ENCODE measurements around the gene ITIH4. TPM values are rescaled to one million over a fixed set of nuclear protein-coding genes. Genes with fewer than 3 reads are reported as not detected.

Gene ITIH4
- total and polyA plus RNA-seq, 5 donors = 3.4 to 5.7 (median 5.0) TPM

DNA sequence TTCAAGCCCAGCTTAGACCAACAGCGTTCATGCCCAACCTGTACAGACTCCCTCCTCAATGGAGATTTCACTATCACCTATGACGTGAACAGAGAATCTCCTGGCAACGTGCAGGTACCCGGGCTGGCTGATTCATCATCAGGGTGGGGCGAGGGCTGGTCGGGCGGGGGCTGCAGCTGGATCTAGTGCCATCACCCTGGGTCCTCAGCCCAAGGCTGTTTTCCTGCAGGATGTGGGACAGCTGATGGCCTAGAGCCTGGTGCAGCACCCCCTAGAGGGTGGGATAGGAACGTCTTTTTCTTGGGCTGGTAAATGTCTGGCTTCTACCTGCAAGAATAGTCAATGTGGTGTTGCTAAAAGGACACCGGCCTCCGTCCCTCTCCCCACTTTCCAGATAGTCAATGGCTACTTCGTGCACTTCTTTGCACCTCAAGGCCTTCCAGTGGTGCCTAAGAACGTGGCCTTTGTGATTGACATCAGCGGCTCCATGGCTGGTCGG is 31.4 kb downstream of the ITIH4 start:
- WGBS = 57% methylated on average over 14 of the region's 14 CpGs
- DNase-seq (no peak), ATAC-seq (no peak)
- no peak overlapping the region for H3K4me3 ChIP-seq (ENCODE audit: low read length)
- no peaks in the 10 kb centered on the region for H3K9me3 ChIP-seq (ENCODE audit: control insufficient read depth, low read length)
- H3K4me1 ChIP-seq (ENCODE audit: control insufficient read depth, insufficient read depth, low read length) = no peaks in the 10 kb centered on the region
- intact Hi-C loops (cut with DNase I) = no loop called here
- no peak overlapping the region for H3K27ac ChIP-seq (ENCODE audit: low read length)
- H3K27me3 ChIP-seq (ENCODE audit: control insufficient read depth, insufficient read depth) = no peaks in the 10 kb centered on the region

DNA sequence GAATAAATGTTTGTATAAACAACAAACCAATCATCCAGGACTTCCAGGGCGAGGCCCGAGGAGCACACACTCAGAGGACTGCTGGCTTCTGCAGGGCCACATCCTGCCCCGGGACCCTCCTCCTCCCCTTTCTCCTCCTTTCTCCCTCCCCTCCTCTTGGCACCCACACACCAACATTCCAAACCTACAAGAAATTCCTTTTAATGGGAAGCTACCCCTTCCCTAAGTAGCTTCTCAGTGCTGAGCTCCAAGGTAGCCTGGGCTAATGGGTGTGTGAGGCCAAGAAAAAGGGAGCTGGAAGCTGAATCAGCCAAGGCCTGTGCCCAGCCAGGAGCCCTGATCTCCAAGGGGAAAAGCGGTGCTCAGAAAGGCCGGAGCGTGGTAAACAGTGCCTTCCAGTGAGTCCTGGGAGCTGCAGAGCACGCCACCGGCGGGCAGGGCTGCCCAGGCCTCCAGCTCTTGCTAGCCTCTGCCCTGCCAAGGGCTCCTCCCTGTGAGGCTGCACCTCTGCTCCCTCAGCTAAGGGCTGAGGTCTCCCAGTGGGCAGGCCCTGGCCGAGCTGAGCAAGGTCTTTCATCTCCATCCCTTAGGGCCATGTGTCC is 32.0 kb downstream of the ITIH4 start:
- Histone ChIP-seq H3K4me1 (ENCODE audit: control insufficient read depth, insufficient read depth, low read length) (no peaks in the 10 kb centered on the region), H3K9me3 (ENCODE audit: control insufficient read depth, low read length) (no peaks in the 10 kb centered on the region), H3K27ac (ENCODE audit: low read length) (no peak overlapping the region), H3K4me3 (ENCODE audit: low read length) (no peak overlapping the region), H3K27me3 (ENCODE audit: control insufficient read depth, insufficient read depth) (no peaks in the 10 kb centered on the region)
- DNase-seq = no peak
- ATAC-seq = no peak
- WGBS = 84% methylated on average over 10 of the region's 10 CpGs
- intact Hi-C loops (cut with DNase I) = no loop called here

DNA sequence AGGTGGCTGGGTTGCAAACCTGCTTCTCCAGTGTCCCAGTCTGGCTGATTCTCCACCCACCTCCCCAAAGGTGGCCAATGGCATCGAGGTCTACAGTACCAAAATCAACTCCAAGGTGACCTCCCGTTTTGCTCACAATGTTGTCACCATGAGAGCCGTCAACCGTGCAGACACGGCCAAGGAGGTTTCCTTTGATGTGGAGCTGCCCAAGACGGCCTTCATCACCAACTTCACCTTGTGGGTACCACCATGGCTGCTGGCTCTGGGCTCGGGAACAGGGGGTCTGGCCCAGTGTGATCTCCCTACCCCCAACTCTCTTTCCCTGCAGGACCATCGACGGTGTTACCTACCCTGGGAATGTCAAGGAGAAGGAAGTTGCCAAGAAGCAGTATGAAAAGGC is 34.1 kb downstream of the ITIH4 start:
- Histone ChIP-seq H3K4me1 (ENCODE audit: control insufficient read depth, insufficient read depth, low read length) (no peaks in the 10 kb centered on the region), H3K9me3 (ENCODE audit: control insufficient read depth, low read length) (no peaks in the 10 kb centered on the region), H3K27me3 (ENCODE audit: control insufficient read depth, insufficient read depth) (no peaks in the 10 kb centered on the region), H3K4me3 (ENCODE audit: low read length) (no peak overlapping the region), H3K27ac (ENCODE audit: low read length) (no peak overlapping the region)
- WGBS = 93% methylated on average over 9 of the region's 9 CpGs
- no peak for DNase-seq
- no peak for ATAC-seq
- intact Hi-C loops (cut with DNase I) = no loop called here

DNA sequence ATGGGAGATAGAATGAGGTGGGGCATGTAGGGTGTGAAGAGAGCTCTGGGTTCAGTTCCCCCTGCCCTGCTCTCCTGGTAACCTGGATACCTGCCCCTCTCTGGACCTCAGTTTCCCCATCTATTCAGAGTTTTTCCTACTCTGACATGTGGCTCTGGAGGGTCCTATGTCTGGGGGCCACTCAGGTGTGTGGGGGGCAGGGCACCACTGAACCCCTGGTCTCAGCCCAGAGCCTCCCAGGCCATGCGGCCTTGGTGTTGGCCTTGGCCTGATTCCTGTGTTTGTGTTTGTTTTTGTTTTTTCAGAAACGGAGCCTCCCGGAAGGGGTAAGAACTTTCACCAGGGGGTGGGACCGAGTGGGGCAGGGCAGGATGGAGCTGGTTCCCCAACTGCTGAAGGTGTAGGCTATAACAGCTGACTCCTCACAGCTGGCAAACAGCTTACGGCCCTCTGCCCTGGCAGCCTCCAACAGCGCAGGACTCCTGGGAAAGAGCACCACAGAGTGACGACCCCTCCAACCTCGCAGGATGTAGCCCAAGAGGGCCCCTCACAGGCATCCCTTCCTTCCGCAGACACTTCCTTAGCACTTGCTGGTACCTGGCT is 35.1 kb downstream of the ITIH4 start:
- no peaks in the 10 kb centered on the region for H3K27me3 ChIP-seq (ENCODE audit: control insufficient read depth, insufficient read depth)
- ATAC-seq (no peak), DNase-seq (no peak)
- intact Hi-C loops (cut with DNase I) = no loop called here
- WGBS = 65% methylated on average over 9 of the region's 9 CpGs
- no peak overlapping the region for H3K4me3 ChIP-seq (ENCODE audit: low read length)
- H3K27ac ChIP-seq (ENCODE audit: low read length) = no peak overlapping the region
- H3K9me3 ChIP-seq (ENCODE audit: control insufficient read depth, low read length) = no peaks in the 10 kb centered on the region
- H3K4me1 ChIP-seq (ENCODE audit: control insufficient read depth, insufficient read depth, low read length) = no peaks in the 10 kb centered on the region

DNA sequence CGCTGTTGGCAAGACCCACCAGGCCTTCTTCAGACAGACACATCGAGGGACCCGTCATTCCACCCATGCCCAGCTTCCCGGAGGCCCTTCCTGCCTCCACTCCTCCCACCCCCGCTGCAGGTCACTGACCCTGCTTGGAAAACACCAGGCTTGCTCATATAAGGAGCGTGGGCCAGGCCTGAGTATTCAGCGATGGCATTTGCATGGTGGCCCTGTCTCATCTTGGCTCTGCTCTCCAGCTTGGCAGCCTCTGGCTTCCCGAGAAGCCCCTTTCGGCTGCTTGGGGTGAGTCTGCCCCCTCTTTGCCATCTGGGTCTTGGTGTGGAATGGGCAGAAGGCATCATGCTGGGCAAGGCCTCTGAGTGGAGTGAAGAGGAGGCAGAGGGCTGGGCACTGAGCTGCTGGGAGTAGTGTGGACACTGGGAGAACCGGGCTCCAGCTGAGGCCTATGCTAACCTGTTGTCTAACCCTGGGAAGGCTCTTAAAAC is 35.8 kb downstream of the ITIH4 start, which contains the start of gene ITIH3:
Gene ITIH3 (plus strand): TSS at position 185 of the 488 bp plus-strand sequence. CDS start 8 bp downstream, at position 193.
- no peaks in the 10 kb centered on the region for H3K27me3 ChIP-seq (ENCODE audit: control insufficient read depth, insufficient read depth)
- DNase-seq (no peak), ATAC-seq (no peak)
- intact Hi-C loops (cut with DNase I) = no loop called here
- no peak within 1 kb of the TSS for H3K4me3 ChIP-seq (ENCODE audit: low read length)
- 64% methylated on average over 10 of the region's 10 CpGs for WGBS
- no peak within 1 kb of the TSS for H3K27ac ChIP-seq (ENCODE audit: low read length)
- no peaks in the 10 kb centered on the region for H3K9me3 ChIP-seq (ENCODE audit: control insufficient read depth, low read length)
- no peaks in the 10 kb centered on the region for H3K4me1 ChIP-seq (ENCODE audit: control insufficient read depth, insufficient read depth, low read length)

DNA sequence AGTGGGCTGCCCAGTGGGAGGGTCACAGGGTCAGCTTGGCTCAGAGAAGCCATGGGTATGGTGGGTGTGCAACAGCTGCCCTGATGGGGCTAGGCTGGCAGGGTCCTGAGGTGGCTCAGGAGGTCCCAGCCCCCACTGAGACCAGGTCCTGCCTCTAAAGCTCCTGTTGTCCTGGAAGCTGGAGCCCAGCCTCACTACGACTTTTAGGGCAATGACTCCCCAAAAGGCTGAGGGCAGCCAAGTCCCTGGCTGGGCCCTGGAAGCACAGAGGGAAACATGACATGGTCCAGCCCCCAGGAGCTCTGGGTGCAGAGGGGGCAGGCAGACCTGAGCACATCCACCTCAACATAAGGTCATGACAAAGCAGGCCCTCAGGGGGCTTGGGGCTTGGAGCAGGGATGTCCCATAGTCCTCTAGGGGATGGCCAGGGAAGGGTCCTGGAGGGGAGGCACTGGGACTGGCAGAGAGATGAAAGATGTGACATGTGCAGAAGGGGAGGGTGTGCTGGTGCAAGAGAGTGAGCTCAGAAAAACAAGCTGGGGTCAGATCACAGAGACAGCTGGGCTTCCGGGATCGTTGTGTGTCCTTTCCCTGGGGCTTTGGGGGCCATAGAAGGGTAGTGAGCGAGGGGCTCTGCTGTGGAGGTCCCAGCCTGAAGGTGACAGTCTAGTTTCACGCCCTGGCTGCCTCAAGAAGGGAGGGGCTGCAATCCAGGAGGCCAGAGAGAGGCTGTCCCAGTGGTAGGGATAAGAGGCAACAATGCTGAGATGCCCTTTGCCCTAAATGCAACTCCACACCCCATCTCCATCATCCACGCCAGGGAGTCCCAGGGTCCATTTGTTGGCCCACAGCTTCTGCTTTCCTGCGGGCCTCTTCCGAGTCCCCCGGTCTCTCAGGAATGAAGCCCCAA is 36.5 kb downstream of the ITIH4 start:
- 76% methylated on average over 9 of the region's 9 CpGs for WGBS
- Histone ChIP-seq H3K4me3 (ENCODE audit: low read length) (no peak overlapping the region), H3K9me3 (ENCODE audit: control insufficient read depth, low read length) (no peaks in the 10 kb centered on the region), H3K27me3 (ENCODE audit: control insufficient read depth, insufficient read depth) (no peaks in the 10 kb centered on the region), H3K4me1 (ENCODE audit: control insufficient read depth, insufficient read depth, low read length) (no peaks in the 10 kb centered on the region), H3K27ac (ENCODE audit: low read length) (no peak overlapping the region)
- DNase-seq = no peak
- ATAC-seq = no peak
- intact Hi-C loops (cut with DNase I) = no loop called here

DNA sequence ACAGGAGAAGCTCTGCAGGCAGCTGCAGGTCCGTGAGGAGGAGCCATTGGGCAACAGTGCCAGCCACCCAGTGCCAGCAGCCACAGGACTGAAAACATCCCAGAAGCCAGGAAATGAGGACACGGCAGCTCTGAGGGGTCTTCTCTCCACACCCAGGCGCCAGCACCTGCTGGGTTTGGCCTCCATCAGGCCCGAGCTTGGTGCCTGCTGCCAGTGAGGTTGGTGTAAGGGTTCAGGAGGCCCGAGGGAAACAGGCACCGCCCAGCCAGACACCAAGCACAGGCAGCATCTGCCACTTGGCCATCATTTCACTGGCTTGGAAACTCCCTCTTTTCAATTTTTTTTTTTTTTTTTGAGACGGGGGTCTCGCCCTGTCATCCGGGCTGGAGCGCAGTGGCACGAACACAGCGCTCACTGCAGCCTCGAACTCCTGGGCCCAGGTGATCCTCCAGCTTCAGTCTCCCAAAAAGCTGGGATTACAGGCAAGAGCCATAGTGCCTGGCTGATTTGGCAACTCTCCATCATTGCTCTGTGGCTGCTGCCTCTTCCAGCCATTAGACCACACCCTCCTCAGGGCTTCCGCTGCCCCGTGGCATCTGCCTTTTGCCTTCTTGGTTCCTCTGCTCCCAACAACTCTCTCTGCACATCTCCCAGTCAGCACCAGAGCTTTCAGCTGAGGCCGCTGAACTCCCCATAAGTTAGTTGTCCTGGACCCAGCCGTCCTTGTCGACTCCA is 37.3 kb downstream of the ITIH4 start:
- DNase-seq (no peak), ATAC-seq (no peak)
- H3K4me3 ChIP-seq (ENCODE audit: low read length) = no peak overlapping the region
- intact Hi-C loops (cut with DNase I) = no loop called here
- H3K27me3 ChIP-seq (ENCODE audit: control insufficient read depth, insufficient read depth) = no peaks in the 10 kb centered on the region
- WGBS = 78% methylated on average over 18 of the region's 18 CpGs
- no peak overlapping the region for H3K27ac ChIP-seq (ENCODE audit: low read length)
- no peaks in the 10 kb centered on the region for H3K4me1 ChIP-seq (ENCODE audit: control insufficient read depth, insufficient read depth, low read length)
- no peaks in the 10 kb centered on the region for H3K9me3 ChIP-seq (ENCODE audit: control insufficient read depth, low read length)

DNA sequence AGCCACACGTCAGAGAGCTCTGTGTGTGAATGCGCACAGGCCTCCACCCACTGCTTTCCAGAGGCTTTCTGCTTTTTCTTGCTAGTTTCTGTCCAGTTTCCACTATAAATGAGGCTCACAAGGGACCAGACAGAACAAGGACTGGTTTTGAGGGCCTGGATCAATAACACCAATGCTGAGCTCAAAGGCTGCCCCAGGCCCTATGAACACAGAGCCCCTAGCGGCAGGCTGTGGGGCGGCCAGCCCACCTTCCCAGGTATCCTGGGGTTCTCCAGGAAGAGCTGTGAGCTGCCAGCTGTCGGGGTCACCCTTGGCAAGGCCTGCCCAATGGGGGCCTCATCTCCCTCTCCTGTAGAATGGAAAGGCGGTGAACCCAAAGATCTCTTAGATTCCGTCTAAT is 38.1 kb downstream of the ITIH4 start:
- Histone ChIP-seq H3K9me3 (ENCODE audit: control insufficient read depth, low read length) (no peaks in the 10 kb centered on the region), H3K27me3 (ENCODE audit: control insufficient read depth, insufficient read depth) (no peaks in the 10 kb centered on the region), H3K27ac (ENCODE audit: low read length) (no peak overlapping the region), H3K4me3 (ENCODE audit: low read length) (no peak overlapping the region), H3K4me1 (ENCODE audit: control insufficient read depth, insufficient read depth, low read length) (no peaks in the 10 kb centered on the region)
- intact Hi-C loops (cut with DNase I) = no loop called here
- WGBS = 82% methylated on average over 7 of the region's 7 CpGs
- DNase-seq (no peak), ATAC-seq (no peak)

DNA sequence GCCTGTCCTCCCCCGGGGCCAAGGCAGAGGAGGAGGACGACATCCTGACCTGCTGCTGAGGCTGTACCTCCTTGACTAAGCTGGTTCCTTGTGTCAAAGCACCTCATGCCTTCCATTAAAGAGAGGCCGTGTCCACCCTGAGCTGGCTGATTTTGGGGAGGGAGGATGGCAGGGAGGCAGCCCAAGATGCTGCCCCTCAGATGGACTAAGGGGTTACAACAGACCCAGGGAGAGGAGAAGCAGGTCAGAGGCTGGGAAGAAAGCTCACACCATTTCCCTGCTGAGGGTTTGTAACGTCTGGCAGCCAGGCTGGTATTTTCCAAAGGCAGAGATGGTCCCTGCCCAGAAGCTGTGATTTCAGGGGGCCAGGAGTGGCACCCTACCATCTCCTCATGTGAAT is 38.5 kb downstream of the ITIH4 start:
- ATAC-seq (no peak), DNase-seq (no peak)
- no peaks in the 10 kb centered on the region for H3K4me1 ChIP-seq (ENCODE audit: control insufficient read depth, insufficient read depth, low read length)
- intact Hi-C loops (cut with DNase I) = no loop called here
- no peaks in the 10 kb centered on the region for H3K9me3 ChIP-seq (ENCODE audit: control insufficient read depth, low read length)
- H3K27me3 ChIP-seq (ENCODE audit: control insufficient read depth, insufficient read depth) = no peaks in the 10 kb centered on the region
- WGBS = 66% methylated on average over 4 of the region's 4 CpGs
- no peak overlapping the region for H3K27ac ChIP-seq (ENCODE audit: low read length)
- no peak overlapping the region for H3K4me3 ChIP-seq (ENCODE audit: low read length)

DNA sequence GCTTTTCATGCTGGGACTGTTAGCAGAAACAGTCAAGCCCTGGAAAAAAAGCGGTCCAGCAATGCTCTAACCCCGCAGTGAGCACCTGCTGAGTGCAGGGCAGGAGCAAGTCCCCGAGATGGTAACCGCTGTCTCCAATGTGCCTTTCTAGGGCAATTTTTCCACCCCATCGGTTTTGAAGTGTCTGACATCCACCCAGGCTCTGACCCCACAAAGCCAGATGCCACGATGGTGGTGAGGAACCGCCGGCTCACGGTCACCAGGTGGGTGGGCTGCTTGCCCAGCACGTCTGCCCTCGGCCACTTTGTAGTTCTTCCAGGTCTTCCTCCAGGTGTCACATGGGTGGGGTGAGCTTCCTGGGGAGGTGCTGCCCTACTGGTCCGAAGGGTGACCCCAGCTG is 39.1 kb downstream of the ITIH4 start:
- no peaks in the 10 kb centered on the region for H3K4me1 ChIP-seq (ENCODE audit: control insufficient read depth, insufficient read depth, low read length)
- no peaks in the 10 kb centered on the region for H3K27me3 ChIP-seq (ENCODE audit: control insufficient read depth, insufficient read depth)
- no peak overlapping the region for H3K4me3 ChIP-seq (ENCODE audit: low read length)
- ATAC-seq (no peak), DNase-seq (no peak)
- no peaks in the 10 kb centered on the region for H3K9me3 ChIP-seq (ENCODE audit: control insufficient read depth, low read length)
- H3K27ac ChIP-seq (ENCODE audit: low read length) = no peak overlapping the region
- WGBS = 82% methylated on average over 12 of the region's 12 CpGs
- intact Hi-C loops (cut with DNase I) = no loop called here
